Stomach (tissue), 4 donors: Measurements from ENCODE around the gene PHF21B.

Source experiments
- POLR2A ChIP-seq, 4 donors: fragments of 450-650 bp; IDR thresholded peaks; one replicate each; pipeline ENCODE4 v1.6.1; 2016; ENCODE audit warnings: antibody characterized with exemption in 4 of 4, control low read depth in 2 of 4, mild to moderate bottlenecking in 1 of 4, moderate library complexity in 1 of 4
- TF ChIP-seq, protein P1 (sequence below), 7 experiments: fragments of 450-650 bp in 4 of 7; fragments of 200-600 bp in 3 of 7; sonication (generic) in 3 of 7; IDR thresholded peaks; one replicate each; pipeline ENCODE4 v1.5.1; 2016 to 2019; ENCODE audit warnings: antibody characterized with exemption in 7 of 7, control low read depth in 2 of 7, mild to moderate bottlenecking in 1 of 7

DNA sequence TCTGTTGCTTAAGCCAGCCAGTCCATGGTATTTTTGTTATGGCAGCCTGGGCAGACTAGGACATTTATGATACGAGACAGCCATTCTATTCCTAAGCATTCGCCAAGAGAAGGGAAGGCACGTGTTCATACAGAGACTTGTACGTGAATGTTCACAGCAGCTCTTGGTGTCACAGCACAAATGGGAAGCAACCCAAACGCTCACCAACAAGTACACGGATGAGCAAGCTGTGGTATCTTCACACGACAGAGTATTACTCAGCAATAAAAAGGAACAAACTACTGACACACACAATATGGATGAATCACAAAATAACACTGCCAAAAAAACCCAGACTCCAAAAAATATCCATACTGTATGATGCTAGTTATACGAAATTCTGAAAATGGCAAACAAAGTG is 85.1 kb downstream of the PHF21B start:
- TF ChIP-seq, protein P1, sequence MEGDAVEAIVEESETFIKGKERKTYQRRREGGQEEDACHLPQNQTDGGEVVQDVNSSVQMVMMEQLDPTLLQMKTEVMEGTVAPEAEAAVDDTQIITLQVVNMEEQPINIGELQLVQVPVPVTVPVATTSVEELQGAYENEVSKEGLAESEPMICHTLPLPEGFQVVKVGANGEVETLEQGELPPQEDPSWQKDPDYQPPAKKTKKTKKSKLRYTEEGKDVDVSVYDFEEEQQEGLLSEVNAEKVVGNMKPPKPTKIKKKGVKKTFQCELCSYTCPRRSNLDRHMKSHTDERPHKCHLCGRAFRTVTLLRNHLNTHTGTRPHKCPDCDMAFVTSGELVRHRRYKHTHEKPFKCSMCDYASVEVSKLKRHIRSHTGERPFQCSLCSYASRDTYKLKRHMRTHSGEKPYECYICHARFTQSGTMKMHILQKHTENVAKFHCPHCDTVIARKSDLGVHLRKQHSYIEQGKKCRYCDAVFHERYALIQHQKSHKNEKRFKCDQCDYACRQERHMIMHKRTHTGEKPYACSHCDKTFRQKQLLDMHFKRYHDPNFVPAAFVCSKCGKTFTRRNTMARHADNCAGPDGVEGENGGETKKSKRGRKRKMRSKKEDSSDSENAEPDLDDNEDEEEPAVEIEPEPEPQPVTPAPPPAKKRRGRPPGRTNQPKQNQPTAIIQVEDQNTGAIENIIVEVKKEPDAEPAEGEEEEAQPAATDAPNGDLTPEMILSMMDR (IDR thresholded peaks at IDR 0.05): no peak
- no peak for TF ChIP-seq POLR2A (IDR thresholded peaks at IDR 0.05)
